HG03103 (cell line): ENCODE measurements around the gene SYT9.
A peak's percentile ranks its signal among the peaks of the same experiment; 100 is the strongest.

Experiments used
- ATAC-seq: cut with Tn5 transposase; IDR thresholded peaks from one replicate; pipeline ENCODE4 v1.9.1; 2021; ENCODE audit warnings: low read depth; ENCODE audit not compliant: unreplicated experiment

SYT9 gene

DNA sequence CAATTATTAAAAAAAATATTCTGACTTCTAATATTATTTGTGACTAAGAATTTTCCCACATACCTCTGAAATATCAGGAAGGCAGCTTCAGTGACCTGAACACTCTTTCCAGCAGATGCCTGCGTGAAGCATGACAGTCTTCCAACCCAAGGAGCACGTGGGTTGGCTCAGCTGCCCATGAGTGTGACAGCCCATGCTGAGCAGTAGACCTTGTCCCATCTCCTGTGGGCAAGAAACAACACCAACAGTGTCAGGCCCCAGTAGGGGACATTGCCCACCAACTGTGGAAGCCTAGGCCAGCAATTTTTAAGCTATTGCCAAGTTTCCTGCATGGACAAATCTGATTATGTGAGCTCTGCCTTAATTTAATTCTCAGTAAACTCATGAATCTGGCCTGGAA lies 167.2 kb downstream of the SYT9 start:
- ATAC-seq: no peak

DNA sequence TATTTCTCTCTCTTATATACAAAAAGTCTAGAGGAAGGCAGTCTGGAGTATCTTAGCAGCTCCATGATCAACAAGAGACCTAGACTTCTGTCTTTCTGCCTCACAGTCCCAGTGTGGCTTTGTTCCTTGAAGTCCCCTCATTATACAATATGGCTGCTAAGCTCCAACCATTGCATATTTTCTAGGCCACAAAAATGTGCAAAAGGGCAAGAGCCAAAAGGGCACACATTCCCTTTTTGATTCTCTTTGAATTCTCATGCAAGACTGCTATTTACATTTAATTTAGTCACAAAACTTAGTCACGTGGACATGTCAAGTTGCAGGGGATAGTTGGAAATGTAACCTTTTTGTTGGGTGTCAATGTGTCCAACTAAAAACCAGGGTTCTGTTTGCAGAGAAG lies 169.4 kb downstream of the SYT9 start:
- no peak for ATAC-seq

DNA sequence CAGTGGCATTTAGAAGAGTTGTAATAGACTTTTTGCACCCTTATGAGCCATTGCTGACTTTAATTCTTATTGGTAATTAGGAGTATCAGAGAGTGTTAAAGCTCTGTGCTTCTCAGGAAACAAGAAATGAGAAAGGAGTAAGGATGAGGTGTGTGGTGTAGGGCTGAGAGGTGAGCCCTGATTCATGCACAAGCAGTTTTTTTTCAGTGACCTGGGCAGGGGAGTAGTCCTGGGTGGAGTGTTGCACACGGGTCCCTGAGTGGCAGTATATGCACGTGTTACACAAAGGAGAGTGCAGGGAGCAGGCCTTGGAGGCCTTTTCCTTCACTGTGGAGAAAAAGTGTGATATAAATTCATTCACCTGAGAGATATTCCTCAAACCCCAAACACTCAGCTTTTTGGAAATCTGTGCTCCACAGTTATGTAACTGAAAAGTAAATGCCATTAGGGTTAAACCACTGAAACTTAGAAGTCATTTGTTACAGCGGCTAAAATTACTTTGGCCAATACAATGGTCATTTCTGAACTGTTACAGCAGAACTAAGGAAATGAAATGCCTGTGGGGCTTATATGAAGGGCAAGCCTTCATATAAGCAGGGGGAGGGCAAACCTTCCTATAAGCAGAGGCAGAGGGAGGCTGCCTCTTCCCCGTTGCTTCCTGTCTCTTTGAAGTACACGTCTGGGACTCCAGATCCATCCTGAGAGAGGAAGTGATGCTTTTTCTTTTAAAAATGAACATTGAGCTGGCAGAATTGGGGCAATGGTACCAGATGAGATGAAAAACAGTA lies 171.0 kb downstream of the SYT9 start:
- ATAC-seq: no peak

DNA sequence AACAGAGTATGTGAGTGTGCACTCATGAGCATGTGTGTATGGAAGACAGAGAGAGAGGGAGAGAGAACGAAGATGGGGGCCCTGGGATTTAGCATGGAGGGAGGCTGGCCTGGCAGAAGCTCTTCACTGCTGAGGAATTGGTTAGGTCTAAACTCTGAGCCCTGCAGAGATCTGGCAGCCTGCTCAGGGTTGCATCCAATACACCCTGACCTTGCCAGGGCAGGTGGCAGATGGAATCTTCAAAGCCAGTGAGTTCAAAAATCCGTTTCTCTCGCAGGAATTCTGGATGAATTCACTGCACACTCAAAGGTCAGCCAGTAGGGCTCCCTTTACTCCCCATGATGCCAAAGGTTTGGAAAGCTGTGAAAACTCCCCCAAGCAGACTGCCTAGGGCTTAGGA lies 172.2 kb downstream of the SYT9 start:
- no peak for ATAC-seq

DNA sequence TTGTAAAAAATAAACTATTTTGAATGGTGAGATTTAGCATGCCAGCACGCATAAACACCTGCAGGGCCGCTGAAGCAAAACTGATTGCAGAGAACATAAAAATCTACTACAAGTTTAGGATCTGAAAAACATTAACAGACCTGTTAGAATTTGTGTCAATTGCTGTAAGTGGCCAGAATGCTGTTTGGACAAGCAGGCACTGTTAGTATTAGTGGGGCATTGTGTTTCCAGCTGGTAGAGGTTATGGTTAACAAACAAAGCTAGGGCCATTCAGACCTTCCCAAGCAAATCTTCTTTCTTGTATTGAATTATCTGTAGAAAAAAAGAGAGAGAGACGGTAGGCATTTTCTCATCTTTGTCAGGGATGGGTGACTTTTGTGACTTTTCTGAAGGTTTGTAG lies 176.0 kb downstream of the SYT9 start:
- ATAC-seq: no peak

DNA sequence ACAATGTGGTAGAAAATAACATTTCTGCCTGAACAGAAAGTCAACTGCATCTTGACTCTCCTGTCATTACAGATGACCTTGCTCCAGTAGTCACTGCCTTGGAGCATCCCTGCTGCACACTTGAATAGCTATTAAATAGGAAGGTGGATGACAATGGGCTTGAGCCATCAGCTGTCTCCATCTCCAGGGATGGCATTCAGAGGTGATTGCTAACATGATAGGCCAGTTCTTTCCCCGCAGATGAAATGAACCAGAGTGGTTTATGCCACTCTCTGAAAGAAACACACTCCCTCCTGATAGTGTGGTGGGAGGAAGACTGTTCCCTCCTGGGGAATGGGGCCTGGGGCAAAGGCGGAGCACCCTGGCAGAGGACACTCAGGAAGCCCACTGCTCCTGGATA lies 176.5 kb downstream of the SYT9 start:
- ATAC-seq: no peak

DNA sequence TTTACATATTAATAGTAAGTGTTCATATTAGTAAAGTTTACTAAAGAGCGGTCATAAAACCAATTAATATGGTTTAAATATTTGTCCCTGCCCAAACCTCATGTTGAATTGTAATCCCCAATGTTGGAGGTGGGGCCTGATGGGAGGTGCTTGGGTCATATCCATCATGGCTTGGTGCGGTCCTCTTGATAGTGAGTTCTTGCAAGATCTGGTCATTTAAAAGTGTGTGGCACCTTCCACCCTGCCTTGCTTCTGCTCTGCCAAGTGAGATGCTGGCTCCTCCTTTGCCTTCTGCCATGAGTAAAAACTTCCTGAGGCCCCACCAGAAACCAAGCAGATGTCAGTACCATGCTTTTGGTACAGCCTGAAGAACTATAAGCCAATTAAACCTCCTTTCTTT lies 178.8 kb downstream of the SYT9 start:
- no peak for ATAC-seq

DNA sequence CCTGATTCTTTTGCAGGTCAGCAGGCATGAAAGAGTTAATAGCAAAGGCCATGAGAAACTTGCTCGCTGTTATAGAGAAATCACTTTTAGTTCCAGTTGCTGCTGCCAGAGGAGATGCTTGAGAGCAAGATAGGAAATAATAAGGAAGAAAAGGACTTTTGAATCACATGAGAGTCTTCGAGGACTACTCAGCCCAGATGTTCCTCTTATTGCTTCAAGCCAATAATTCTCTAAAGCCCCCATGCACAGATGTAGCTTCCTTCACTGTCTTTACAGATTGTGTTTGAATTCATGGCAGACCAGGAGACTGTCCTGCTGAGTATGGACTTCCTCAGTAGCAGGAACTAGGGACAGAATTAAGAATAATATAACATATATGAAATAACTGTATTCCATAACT lies 183.5 kb downstream of the SYT9 start:
- ATAC-seq: no peak

DNA sequence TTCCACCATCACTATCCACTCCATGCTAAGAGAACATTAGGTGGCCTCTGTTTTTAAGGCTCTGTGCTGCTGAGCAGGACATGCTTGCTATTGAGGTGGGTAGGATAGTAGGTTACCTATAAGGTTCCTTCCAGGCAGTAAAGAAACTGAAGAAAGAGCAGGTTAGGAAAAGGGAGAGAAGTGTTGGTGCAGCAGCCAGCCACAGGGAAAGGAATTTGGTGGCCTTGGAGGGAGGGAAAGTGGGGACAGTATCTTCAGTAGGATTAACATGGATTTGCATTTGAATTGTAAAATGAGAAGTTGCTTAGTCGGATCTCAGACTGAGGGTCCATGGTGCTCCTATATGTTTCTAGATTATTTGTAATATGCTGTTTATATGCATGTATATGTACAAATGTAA lies 184.4 kb downstream of the SYT9 start:
- ATAC-seq: no peak

DNA sequence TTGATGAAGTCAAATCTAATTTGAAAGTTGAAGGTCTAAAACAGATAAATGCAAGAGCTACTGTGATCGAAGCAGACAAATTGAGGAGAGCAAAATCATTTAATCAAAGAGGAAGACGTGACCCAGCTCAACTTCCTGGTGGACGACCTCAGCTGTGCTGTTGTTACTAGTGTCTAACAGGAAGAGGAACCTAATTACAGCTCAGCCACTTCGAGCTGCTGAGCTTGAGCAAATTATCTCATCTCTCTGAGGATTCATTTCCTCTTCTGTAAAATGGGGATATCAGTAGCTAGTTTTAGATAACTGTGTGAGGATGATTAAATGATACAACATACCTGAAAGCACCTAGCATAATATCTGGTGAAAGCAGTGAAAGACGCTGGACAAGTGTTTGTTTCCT lies 185.0 kb downstream of the SYT9 start:
- ATAC-seq: peak; percentile 92

DNA sequence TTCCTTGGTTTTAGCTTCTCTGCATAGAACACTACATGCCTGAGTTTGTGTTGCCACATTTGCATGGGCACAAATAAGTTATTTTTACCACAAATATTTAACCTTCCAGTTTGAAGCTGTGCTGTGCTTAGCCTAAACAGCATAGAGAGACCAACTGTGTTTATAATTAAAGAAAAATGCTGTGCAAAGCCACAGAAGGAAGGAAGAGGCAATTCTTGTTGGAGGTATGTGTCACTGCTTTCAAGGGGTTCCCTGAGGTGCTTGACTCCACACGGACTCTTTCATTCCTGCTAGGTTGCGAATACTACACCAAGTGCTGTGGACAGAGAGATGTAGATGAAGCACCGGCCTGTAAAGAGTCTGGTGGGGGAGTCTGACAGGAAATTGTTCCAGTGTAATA lies 186.0 kb downstream of the SYT9 start:
- no peak for ATAC-seq

DNA sequence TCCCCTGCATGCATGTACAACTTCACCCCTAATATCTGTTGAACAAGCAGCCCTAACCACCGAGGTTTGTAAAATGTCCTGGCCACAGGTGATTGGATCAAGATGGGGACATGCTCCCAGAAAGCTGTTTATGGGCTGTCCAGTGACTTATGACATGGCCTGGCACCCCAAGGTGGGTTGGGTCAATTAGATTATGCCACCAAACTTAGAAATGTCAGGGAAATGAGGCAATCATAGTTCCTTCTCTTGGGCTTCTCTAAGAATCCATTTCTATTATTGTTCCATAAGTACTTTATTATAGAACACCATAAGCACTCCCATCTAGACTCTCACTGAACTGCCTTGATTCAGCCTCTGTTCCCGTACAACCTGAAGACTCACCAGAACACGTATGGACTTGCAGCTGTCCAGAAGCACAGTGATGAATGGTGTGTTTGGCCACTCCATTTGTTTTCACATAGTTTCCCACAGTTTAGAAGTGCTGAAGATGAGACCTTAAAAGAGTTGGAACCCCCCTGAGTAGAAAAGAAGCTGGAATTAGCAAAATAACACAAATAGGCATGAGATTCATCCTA lies 188.1 kb downstream of the SYT9 start:
- no peak for ATAC-seq

DNA sequence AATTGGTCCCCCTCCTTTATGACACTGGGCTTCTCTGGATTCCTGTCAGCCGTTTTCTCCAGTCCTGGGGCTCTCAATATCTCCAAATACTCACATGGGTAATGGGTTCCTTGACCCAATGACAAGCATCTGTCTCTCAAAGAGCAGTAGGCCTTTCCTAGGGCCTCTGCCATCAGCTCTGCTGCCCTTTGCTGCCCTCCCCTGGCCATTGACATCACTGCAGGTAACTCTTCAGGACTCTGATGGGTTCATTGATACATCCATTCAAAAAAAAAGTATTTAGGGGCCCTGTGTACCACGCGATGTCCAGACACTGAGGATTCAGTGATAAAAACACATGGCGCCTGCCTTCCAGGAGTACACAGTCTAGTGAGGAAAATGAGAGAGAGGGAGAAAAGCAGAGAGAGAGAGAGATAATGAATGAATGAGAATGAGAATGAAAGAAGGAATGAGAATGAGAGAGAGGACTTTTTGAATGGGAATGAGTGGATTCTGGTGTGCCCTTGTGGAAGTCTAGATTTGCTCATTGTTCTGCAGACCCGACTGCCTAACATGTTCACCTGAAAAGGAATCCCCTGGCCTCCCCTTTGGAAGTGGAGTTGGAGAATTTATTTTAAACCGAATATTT lies 191.0 kb downstream of the SYT9 start:
- ATAC-seq: peak; percentile 76

DNA sequence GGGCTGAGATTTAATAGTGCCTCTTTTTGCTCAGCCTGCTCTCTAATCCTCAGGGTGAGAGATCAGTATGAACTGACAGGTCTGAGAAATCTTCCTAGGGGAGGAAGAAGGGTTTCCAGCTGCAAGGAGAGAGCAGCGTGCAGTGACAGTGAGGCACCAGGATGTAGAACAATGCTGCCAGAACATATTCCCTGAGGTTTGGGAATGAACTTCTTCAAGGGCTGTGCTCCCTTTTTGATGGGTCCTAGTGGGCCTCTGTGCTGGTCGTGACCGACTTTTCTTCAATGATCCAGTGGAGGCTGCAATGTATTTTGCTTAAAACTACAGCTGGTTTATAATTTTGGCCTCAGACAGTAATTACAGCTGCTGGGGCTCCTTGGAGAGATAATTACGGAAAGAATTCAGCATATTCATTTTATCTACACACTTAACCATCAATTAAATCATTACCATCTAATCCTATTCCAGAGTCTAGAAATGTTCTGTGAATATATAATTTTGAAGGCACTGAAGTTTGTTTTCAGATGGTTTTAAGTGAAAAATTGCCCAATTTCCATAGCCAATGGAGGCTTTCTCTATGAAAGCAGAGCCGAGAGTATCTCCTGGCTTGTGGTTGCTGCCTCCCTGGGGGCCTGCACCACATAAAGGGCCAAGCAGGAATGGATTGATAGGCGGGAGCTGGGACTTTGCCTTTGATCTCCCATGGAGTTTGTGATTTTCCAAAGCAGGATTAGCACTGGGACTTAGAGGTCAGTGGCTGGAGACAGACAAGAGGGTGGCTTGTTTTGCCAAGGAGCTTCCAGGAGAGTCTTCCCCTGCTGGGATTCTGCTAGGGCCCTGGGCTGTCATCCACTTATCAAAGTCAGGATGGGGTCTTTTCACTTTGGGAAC lies 192.6 kb downstream of the SYT9 start:
- ATAC-seq: no peak

DNA sequence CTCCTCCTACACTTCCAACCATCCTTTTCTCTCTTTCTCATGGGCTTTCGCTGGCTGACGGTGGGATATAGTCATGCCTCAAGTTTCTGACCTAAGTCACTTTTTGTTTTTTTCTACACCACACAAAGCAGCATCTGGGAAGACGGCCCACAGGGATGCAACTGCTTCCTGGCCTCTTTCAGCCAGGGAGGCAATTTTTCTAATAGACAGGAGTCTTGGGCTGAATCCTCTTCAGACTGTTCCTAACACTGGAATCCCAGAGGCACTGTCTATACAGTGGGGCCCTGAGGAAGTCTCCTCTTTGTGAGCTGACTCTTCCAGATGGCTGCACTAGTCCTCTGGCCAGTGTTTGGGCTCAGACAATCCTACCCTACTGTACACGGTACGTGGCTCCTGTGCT lies 193.9 kb downstream of the SYT9 start:
- ATAC-seq: no peak

DNA sequence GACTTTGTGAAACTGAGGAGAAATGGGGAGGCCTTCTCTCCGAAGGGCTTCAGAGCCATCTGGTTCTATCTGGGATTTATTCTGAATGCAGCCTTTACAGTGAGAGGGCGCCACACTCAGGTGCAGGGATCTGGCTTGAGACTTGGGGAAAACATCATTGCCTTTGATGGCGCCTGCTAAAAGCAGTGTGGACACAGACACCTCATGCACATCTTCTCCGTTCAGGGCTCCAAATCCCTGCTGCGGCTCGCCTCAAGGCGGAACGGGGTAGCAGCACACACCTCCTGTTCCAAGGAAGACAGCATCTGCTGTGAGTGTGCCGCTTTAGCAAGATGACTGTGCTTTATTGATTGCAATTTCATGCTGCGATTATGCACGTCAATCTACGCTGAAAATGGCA lies 196.5 kb downstream of the SYT9 start:
- ATAC-seq: no peak

DNA sequence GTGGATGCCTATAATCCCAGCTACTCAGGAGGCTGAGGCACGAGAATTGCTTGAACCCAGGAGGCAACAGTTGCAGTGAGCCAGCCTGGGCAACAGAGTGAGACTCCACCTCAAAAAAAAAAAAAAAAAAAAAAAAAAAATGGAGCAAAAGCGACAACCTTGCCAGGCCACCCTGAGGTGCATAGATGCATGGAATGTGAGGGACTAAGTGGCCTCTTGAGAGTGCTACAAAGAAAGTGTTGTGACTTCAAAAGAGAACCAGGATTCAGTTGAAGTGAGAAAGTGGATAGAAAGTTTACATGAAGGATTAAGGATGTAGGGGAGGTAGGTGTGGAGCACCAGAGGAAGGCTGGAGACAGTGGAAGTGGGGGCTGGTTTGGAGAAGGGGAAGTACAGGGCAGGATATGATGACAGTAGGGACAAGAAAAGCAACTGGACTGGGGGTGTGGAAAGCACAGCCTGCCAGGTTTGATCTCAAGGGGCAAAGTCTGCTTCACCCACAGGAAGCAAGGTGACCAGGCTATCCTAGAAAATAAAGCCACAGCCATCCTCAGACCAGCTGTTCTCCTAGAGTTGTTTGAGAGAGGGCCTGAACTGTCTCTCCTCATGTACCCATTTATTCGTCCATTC lies 197.6 kb downstream of the SYT9 start:
- no peak for ATAC-seq

DNA sequence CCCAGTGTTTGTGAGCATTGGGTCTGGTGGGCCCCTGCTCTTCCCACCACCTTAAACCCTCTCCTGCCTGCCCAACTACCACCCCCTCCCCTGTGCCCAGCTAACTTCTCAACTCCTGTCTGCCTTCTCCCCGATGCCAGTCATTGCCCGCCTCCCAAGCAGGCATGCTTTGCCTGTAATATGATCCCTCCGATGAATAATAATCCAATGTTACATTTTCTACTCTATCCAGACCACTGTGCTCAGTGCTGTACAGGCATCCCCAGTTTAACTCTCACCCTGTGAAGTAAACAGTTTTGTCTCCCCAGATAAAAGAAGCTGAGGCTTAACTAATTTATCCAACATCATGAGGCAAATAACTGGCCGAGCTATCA lies 198.1 kb downstream of the SYT9 start:
- ATAC-seq: no peak

DNA sequence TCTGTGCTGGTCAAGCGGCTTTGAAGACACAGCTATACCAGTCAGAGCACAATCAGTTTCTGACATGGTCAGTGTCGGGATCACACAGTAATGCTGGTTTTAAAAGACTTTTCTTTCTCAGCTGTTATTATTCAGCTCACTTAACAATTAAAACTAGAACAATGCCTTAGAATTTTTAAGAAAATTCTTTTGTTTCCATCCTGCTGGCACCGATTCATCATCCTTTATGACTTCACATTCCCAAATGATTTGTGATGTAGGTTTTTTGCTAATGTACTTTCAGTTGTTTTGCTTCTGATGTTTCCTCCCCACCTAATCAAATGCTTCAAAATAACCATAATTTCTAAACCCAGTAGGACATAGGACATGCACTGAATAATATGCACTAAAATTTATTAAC lies 199.1 kb downstream of the SYT9 start:
- ATAC-seq: no peak

DNA sequence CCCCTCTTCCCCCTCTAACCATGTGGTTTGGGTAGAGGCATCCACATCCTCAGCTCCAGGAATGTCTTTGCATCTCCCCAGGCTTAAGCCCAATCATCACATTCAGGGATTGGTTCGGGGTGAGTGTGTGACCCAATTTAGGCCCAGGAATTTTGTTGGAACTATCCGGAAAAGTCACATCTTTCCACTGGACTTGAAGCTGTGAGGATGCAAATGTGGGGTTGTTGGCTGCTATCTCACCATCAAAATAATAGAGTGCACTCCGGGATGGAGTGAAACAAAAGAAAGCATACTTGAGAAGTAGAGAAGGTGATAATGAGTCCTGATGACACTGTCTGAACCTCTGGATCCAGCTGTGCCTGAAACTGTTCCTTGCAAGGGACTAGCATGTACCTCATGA lies 199.8 kb downstream of the SYT9 start:
- ATAC-seq: no peak
